Right hindlimb (tissue), 1 donor: ENCODE measurements around the gene GNA12.

Experiments
- DNase-seq: peaks from one replicate; pipeline ENCODE4 v3.0.0-alpha.2; 2018

The GNA12 gene

GRCh38 chr7:2814946-2815874 is 28.9 kb downstream of the GNA12 start:
- no peak for DNase-seq

GRCh38 chr7:2814186-2814945 is 29.7 kb downstream of the GNA12 start:
- DNase-seq = no peak

GRCh38 chr7:2813350-2814185 is 30.5 kb downstream of the GNA12 start:
- DNase-seq = no peak

- no peak for DNase-seq
Observed at GRCh38 chr7:2812831-2813230, 31.3 kb downstream of the GNA12 start.

- DNase-seq = no peak
Observed at GRCh38 chr7:2812114-2812487, 32.0 kb downstream of the GNA12 start.

GRCh38 chr7:2811476-2812113 is 32.5 kb downstream of the GNA12 start:
- no peak for DNase-seq

GRCh38 chr7:2810682-2811415 is 33.3 kb downstream of the GNA12 start:
- no peak for DNase-seq

GRCh38 chr7:2809903-2810625 is 34.0 kb downstream of the GNA12 start:
- no peak for DNase-seq

GRCh38 chr7:2808891-2809665 is 35.0 kb downstream of the GNA12 start:
- no peak for DNase-seq

- DNase-seq = no peak
Observed at GRCh38 chr7:2807845-2808772, 36.0 kb downstream of the GNA12 start.

- no peak for DNase-seq
Observed at GRCh38 chr7:2807460-2807844, 36.7 kb downstream of the GNA12 start.

GRCh38 chr7:2806571-2806970 is 37.5 kb downstream of the GNA12 start:
- no peak for DNase-seq

GRCh38 chr7:2805213-2805944 is 38.7 kb downstream of the GNA12 start:
- DNase-seq = no peak

- DNase-seq = no peak
Observed at GRCh38 chr7:2804227-2804763, 39.8 kb downstream of the GNA12 start.

GRCh38 chr7:2803755-2804154 is 40.4 kb downstream of the GNA12 start:
- no peak for DNase-seq

GRCh38 chr7:2803342-2803692 is 40.8 kb downstream of the GNA12 start:
- no peak for DNase-seq

- DNase-seq = no peak
Observed at GRCh38 chr7:2802504-2803341, 41.4 kb downstream of the GNA12 start.
